Hematopoietic multipotent progenitor cell (in vitro differentiated cells): ENCODE measurements around the gene NPEPL1. TPM values are rescaled to one million over a fixed set of nuclear protein-coding genes. Genes with fewer than 3 reads are reported as not detected.
A peak's percentile ranks its signal among the peaks of the same experiment; 100 is the strongest.

ENCODE experiments used
- DNase-seq, 3 donors: peaks; one replicate each; pipeline ENCODE4 v3.0.0-alpha.2; 2011 to 2015; ENCODE audit warnings: low read depth in 2 of 3, low spot score in 2 of 3
- total RNA-seq: library from RNA; depleted of rRNA; stranded (reverse); fragments of >200 nt; gene quantifications from one replicate; pipeline ENCODE4 v1.2.3, GENCODE V29; 2012

NPEPL1 gene
- total RNA-seq, 1 donor = 23.4 TPM

DNA sequence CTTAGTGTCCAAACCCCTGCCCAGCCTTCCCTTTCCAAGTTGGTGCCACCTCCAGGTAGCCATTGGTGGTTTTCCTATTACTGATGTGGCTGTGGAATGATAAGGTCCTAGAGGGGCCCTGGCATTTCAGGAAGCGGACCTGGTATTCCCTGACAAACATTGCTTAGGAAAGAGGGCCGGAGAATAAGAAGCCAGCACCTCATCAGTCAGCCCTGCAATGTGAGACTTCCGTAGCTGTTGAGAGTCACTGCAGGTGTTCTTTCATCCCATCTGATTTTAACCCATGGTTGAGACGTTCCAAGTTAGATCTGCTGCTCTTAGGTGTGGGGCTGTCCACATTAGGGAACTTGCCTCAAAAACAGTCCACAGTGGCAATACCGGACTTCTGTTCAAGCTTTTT lies 14.8 kb upstream of the NPEPL1 start:
- DNase-seq = no peak

DNA sequence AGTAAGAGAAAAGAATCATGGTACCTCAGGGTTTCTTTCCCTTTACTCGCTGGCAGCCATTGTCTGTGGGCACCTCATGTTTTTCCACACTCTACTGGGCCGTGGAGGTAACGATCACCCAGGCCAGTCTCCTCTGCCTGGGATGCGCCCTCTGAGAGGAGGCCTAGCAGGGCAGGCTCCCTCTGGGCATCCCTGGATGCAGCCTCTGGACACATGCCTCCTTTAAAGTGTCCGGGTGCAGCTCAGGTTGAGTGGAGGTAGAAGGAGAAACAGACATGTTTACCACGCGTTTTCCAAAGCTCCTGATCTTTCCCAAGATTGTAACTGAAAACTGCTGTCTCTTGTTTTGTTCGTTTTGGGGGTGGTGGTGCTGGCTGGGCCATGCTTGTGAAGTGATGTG lies 13.8 kb upstream of the NPEPL1 start:
- DNase-seq = no peak

DNA sequence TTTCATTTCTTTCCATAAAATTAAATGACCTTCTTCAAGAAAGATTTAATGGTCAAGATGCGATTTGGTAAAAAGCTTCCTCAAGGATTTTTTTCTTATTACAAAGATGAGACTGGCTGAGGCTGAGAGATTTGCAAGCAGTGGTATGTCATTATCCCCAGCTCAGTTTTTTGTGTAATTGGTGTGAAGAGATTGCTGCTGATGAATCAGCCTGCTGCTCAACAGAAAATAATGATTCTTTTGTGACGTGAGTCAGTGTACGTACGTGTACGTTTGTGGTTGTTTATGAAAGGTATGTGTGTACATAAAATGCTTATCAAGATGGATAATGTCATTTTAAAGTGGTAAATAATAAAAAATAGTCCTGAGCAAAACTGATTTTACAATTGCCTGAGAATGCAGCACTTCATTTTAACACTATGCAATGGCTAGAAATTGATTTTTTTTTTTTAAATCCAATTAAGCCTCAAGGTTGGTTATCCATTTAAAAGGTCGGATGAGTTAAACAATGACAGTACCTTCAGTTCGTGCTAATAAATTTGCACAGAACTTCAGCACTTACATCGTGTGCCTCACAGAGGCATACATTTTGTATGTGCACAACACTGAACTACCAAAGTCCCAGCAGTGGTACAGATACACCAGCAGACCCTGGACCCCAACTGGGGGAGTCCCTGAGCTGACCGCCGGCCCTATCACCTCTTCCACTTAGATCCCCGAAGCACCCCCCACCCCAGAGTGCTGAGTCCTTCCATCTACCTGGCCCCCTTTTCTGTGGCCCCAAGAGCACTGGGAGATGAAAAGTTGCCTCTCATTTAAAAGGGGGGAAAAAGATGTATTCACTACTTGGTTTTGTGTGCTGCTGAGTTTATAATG lies 9.7 kb upstream of the NPEPL1 start:
- DNase-seq = no peak

DNA sequence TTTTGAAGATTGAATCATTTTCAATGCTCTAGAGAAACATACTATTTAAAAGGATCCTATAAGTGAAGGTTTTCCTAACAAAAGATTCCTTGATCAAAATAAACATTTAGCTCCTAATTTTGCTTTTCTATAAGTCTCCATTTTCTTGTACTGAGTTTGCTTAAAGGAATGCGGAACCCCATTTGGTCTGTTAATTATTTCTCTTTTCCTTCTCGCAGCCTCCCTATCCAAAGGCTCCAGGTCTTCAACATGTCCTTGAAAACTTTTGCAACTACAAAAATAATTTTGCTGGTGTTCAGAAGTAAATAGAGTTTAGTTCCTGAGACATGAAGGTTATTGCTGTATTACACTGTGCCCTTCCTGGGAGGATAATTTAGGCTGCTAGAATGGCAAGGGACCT lies 8.3 kb upstream of the NPEPL1 start:
- DNase-seq = no peak

DNA sequence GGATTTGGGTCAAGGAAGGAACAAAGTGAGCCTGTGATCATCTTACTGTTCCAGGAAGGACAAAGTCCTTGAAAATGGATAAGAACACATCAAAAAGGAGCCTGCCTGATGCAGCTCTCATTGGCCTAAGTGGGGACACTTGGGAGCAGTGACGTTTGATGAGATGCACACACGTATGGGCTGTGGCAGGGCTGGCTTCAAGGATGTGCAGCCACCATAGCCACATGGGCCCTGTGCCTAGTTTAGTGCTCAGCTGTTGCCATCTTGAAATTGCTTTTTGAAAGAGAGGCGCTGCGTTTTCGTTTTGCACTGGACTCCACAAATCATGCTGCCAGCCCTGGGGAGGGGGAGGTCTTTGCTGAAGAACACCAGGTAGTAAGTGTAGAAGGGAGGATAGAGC lies 6.6 kb upstream of the NPEPL1 start:
- no peak for DNase-seq

DNA sequence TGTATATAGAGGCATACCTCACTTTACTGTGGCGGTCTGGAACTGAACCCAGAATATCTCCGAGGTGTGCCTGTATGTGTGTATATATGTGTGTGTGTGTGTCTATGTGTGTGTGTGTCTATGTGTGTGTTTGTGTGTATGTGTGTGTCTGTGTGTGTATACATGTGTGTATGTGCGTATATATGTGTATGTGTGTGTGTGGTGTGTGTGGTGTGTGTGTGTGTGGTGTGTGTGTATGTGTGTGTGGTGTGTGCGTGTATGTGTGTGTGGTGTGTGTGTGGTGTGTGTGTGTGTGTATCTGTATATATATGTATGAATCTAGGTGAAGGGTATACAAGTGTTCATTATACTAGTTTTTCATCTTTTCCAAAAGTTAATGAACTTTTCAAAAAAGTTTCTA lies 4.2 kb upstream of the NPEPL1 start:
- no peak for DNase-seq

DNA sequence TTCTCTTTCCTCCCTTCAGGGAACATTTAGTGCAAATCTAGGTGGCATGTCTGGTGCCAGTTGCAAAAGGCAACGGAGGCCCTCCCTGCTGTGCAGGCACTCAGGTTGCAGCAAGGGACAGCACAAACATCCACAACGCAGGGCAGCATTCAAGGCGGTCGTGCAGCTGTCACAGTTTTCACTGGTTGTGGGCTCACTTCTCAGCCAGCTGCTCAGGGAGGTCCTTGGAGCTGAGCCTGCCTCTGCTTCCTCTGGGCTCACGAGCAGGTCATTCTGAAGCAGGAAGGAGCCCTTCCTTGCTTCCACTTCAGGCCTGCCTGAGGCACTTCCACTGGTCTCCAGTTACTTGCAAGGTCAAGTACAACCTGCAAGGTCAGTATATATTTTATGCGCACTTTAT lies 3.8 kb upstream of the NPEPL1 start:
- DNase-seq = no peak

DNA sequence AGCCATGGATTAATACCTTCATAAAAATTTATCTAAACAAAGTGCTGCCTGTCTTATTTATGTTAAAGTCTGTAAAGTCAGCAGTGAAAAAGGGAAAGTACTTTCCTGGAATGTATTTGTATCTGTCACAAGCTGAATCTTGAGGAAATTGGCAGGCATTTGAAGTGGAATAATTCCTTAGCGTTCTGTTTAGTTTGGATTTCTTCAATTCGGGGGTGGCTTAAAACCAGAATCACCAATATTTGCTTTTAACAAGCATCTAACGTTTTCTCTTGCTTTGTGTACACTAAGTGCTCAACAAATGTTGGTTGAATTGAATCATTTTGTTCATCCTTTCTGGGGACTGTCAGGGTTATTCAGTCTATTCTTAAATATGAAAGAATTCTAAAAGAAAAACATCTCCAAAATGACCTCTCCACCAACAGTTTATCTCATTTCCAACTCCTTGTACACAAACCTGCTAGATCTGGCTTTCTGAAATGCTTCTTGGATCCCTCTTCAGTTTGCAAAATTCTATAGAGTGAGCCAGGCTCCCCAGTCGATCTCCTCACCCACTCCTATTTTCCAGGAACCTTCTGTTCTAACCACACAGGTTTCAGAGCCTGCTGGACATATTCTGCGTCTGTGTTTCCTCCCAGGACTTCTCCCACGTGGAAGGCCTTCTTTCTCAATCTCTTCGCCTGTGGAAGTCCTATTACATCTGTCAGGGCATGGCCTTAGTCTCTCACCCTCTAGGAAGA lies 2.0 kb upstream of the NPEPL1 start:
- DNase-seq = no peak

DNA sequence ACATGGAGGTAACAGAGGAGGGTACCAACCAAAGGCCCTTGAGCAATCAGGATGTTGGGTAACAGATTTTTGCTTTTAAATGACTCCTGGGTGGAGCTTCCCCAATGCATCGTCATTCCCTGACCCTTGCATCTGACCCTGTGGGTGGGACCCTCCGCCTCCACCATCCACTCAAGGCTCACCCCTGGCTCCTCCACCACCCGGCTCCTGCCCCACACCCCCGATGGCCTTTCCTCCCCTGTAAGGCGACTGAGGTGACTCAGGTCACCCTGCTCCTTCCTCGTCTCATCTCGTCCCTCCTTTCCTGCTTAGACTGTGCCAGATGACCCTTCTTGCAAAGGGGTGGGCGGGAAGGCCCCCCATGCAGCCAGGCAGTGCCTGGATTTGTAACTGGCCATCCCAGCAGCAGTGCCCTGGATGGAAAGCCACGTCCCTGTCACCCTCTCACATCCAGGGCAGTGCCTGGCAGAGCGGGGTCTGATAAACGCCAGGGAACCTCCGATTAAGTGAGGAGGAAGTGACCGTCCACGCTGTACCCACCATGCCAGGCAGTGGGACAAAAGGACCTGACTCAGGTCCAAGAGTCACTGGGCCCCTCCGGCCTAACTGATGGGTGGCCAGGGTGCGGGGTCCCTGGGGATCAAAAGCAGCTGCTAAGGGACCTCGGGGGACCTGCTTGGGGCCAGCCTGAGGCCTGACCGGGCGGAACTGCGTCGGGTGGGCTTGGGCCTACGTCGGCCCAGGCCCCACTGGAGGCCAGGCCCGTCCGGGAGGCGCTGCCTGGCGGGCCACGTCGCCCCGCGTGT lies 624 bp upstream of the NPEPL1 start:
- DNase-seq = peak in 2 of 3 donors; percentile 9

DNA sequence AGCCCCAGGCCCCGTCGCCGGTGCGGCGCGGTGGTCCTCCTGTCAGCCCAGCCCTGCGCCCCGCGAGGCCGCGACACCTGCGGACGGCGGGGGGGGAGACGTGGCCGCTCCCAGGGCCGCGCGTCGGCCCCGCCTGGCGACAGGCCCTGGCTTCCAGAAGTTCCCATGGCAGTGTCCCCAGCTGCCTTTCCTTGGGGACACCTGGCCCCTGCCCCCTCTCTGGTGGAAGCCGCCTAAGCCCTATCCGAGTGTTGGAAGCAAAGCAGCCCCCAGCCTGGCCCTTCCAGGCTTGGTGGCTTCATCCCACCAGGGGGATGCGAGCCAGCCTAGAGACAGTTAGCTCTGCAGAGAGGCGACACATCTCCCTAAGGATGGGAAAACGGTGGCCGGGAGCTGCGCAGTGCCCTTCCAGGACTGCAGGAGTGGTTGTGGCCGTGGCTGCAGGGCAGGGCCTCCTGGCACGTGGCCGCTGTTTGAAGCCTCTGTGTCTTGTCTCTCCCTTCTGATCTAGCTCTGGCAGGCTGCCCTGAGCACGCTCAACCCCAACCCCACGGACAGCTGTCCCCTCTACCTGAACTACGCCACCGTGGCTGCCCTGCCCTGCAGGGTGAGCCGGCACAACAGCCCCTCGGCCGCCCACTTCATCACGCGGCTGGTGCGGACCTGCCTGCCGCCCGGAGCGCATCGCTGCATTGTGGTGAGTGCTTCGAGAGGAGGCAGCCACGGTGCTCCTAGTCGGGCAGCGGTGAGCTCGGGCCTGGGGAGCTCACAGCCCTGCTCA lies 816 bp downstream of the NPEPL1 start:
- DNase-seq = peak; percentile 7 to 21 (median 8)

DNA sequence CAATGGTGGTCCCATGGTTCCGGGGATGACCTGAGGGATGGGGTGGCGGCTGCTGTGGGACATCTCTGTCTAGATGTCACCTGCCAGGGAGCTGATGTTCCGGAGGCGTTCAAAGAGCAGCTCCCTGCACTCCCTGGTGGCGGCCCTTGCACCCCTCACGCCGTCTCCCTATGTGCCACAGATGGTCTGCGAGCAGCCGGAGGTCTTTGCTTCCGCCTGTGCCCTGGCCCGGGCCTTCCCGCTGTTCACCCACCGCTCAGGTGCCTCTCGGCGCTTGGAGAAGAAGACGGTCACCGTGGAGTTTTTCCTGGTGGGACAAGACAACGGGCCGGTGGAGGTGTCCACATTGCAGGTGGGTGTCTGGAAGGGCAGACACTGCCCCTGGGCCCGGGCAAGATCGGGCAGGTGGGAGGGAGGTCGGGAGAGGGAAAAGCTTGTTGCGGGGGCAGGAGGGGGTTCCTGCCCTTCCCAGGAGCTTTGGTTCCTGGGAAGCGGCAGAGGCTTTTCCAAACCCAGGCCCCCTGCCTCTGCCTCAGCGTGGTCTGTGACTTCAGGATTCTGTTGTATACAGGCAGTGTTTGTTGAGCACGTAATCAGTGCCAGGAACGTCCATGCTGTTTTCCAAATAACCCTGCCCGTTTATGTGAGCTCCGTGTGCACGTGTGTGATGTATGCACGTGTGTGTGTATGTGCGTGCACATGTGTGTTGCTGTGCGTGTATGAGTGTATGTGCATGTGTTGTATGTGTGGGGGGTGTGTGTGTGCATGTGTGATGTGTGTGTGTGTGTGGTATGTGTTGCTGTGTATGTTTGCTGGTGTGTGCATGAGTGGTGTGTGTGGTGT lies 1.9 kb downstream of the NPEPL1 start:
- no peak for DNase-seq

DNA sequence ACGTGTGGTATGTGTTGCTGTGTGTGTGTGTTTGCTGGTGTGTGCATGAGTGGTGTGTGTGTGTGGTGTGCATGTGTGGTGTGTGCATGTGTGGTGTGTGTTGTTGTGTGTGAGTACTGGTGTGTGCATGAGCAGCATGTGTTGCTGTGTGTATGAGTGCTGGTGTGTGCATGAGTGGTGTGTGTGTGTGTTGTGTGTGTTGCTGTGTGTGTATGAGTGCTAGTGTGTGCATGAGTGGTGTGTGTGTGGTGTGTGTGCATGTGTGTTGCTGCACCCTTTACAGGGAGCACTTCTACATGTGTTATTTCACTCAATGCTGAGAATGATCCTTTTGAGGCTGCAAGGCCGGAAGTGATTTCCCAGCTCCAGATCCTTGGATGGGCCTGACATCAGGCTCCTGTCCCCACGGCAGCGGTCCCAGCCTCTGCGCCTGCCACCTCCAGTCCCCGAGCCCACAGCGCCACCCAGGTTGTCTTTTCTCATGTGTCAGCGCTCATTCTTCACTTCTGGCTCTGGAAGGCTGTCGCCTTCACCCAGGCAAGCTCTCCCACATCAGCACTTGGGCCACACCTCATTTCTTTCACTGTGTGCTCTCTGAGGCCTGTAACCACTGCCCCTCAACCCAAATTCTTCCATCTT lies 2.6 kb downstream of the NPEPL1 start:
- DNase-seq = no peak

DNA sequence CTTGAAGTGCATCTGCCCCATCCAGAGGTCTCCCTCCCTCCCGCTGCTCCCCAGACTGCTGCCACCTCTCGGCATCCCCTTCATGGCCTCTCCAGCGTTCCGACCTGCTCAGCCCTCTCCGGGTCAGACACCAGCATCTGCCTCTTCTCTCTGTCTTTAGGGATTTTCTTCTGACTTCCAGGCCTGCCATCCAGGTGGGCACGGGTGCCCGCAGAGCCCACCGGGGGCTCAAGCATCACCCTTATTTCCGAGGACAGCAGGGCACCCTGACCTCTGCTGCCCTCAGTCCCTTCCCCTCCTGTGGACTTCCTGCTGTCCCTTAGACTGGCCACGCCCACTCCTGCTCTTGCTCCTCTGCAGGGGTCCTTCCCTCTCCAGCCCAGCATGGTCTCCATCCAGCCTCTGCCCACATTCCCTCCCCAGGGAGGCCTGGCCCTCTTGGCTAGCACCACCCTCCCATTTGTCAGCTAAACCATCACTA lies 3.3 kb downstream of the NPEPL1 start:
- no peak for DNase-seq

DNA sequence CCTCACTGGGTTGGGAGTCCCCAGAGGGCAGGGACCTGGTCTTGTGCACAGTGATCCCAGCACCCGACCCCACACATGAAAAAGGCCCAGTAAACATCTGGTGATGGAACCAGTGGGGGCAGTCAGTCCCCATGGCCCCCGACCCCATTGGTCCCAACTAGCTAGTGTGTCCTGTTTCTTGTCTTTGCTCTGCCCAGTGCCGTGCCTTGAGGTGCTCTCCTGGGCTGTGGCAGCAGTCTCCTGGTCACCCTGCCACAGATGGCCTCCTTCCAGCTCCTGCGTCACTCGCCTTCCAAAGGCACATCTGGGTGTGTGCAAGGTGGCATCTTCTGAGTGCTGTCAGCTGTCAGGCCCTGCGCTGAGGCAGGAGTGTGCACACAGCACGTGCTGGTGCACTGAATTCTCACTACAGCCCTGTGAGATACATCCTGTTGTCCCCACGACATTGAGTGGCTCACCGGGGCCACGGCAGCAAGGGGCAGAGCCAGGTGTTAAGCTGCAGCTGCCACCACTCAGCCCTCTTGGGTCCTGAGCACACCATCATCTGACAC lies 3.9 kb downstream of the NPEPL1 start:
- DNase-seq = no peak

DNA sequence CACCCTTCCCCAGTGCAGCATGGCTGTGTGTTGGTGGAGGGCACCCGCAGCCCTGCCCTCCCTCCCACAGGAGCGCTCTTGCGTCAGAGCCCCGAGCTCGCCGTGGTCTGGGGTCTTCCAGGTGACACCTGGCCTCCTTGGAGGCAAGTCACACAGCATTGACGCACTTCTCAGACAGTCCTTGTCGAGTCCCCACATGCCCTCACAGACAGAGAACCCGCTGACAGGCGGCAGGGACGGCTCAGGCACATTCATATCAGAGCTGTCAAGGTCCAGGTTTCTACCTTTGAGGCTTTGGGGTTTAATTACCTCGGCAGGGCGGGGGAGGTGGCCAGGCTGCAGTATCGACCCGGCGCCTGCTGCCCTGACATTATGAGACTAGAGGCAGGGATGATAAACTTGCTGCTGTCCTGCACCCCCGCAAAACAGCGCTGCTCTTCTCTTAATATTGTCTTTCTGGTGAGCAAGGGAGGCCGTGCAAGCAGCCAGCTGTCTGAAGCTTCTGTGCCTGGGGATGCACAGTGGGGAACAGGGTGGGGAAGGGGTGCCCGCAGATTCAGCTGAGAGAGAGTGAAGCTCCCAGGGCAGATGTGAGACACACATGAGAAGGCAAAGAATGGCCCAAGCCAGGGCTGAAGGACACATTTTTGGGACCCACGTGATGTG lies 4.7 kb downstream of the NPEPL1 start:
- no peak for DNase-seq

DNA sequence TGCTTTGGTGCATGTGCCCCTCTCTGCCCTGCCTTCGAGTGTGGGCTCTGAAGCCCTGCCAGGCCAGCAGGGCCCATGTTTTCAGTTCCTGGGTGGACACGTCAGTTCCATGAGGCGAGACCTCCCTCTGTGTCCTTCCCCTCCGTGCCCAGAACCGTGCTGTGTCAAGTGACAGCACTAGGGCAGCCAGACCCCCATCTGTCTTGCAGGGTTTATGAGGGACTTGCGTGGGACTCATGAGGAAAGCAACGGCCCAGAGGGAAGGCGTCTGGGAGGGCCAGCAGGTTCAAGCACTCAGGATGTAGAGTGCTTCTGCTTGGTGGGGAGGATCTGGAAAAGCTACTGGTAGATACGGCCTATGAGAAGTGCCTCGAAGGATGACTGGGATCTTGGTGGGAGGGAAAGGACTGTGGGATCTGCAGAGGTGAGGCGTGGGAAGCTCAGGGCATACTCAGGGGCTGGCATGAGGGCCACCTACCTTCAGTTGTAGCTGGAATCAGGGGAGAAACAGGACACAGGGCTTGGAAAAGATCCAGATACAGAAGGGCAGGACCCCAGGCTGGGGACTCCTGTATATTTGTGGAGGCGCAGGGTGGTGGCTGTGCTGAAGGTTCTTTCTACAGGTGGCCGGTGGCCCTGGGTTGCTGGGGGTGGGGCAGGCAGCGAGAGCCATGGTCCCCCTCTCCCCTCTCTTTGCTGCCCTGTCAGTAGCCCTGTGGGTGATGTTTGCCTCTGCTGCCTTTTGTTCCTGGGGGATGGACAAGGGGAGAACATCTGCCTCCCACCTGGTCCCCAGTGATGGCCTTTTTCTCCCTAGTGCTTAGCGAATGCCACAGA lies 5.5 kb downstream of the NPEPL1 start:
- DNase-seq = no peak
